ENCODE measurements around the gene ICA1.
"Not testable (repeated sequence)": the region's sequence is repeated elsewhere in the genome, so short reads cannot be mapped to it uniquely, and the experiment has no call there.

The ICA1 gene

GRCh38 chr7:8261711-8262695, at the start of gene ICA1:
ICA1 (minus strand) TSS chr7:8262167; CDS start chr7:8235926, 26,241 bp downstream.
- peak; percentile 63 for DNase-seq

- no peak for DNase-seq
These were observed 48.9 kb upstream of the ICA1 start for GRCh38 chr7:8310876-8311275.

DNA sequence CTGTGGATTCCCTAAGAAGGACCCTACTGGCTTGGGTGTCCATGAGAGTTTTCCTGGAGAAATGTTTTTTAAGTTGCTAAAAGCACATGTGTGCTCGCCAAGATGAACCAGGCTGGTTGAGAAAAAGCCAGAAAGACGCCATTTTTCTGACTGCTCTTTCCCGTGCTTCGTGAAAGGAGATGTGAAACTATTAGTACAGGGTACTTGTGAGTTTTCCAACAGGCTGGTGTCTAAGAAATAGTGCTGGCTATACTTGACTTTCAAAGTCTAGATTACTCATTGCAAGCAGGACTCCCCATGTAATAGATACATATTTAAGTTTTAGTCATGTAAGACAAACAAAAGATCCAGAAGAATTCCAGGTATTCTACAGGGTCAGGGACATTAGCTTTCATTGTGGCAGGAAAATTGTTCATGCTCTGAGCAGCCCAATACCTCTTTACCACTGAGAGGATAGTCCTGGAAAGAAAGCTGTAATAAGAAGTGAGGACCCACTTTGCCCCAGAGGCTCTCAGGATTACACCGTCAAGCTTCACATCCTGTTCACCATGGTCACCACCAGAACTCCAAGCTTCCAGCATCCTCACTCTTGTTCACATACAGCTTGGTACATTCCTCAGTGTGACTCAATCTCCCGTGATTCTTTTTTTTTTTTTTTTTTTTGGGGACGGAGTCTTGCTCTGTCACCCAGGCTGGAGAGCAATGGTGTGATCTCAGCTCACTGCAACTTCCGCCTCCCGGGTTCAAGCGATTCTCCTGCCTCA, 43.8 kb upstream of the ICA1 start:
- no peak for DNase-seq

DNA sequence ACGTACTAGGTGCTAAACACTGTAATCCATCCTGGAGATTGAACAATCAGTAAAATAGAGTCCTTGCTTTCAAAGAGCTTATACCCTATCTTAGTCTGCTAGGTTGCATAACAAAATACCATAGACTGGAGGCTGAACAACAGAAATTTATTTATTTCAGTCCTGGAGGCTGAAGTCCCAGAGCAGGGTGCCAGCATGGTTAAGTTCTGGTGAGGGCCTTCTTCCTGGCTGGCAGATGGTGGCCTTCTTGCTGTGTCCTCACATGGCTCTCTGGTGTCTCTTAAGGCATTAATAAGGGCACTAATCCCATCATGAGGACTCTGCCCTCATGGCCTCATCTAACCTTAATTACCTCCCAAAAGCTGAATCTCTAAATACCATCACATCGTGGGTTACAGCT, 43.1 kb upstream of the ICA1 start:
- DNase-seq, result no peak

DNA sequence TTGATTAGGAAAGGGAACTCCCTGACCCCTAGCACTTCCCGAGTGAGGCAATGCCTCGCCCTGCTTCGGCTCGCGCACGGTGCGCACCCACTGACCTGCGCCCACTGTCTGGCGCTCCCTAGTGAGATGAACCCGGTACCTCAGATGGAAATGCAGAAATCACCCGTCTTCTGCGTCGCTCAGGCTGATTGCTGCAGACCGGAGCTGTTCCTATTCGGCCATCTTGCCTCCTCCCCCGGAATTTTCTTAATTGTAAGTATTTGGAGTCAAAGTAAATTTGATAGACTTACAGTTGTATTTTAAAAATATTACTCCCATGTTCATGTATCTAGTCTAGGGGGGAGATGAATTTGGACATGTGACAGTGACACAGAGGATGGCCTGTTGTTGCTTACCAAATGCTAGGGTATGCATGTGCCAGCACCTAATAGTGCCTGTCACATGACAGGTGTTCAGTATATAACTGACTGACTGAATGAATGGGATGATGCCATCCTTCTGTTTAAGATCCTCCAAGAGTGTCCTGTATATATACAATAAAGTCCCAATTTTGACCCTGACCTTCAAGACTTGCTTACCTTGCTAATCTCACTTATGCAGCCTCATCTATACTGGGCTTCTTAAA, 42.0 kb upstream of the ICA1 start:
- no peak for DNase-seq

- not testable (repeated sequence) for DNase-seq
These were observed 35.1 kb upstream of the ICA1 start for GRCh38 chr7:8297023-8297422.

DNA sequence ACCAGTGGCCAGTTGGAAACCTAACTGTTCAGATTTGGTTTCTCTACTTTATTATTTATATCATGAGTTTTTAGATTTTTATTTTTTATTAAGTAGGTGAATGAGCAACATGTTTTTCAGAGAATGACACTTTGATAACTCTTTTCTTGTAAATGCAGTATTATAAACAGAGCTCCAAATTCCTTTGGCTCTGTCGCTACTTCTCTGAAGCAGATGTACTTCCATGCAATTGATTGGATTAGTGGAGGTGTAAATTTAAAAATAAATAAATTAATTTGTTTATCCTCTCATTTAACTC, 34.3 kb upstream of the ICA1 start:
- DNase-seq, result no peak

DNA sequence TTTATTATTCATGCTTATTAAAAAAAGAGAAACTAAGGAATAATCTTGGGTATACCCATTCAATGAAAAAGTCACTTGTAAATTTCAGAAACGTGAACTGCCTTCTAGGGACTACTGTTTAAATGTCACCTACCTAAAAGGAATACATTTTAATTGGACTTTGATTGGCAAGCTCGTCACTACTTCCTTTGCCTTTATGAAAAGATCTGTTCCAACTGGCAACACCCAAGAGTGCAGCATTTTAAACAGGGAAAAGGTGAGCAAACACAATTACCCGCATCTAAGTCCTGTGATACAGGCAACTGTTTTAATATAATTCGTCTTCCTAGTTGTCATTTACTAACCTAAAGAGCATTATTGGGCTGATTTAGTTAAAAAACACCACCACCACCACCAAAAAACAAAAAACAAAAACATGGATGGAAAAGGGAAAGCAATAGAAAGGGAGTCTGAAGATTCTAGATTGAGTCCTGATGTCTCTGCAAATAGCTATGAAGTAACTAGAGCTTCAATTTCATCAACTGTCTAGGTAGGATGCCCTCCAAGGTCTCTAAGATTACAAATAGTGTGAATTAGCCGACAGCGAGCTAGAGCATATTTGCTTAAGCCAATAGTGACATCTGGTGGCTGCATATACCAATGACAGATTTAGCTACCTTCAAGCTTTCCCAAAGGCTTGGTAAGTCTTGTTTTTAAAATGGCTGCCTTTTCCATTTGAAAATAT, 33.8 kb upstream of the ICA1 start:
- peak; percentile 83 for DNase-seq

DNA sequence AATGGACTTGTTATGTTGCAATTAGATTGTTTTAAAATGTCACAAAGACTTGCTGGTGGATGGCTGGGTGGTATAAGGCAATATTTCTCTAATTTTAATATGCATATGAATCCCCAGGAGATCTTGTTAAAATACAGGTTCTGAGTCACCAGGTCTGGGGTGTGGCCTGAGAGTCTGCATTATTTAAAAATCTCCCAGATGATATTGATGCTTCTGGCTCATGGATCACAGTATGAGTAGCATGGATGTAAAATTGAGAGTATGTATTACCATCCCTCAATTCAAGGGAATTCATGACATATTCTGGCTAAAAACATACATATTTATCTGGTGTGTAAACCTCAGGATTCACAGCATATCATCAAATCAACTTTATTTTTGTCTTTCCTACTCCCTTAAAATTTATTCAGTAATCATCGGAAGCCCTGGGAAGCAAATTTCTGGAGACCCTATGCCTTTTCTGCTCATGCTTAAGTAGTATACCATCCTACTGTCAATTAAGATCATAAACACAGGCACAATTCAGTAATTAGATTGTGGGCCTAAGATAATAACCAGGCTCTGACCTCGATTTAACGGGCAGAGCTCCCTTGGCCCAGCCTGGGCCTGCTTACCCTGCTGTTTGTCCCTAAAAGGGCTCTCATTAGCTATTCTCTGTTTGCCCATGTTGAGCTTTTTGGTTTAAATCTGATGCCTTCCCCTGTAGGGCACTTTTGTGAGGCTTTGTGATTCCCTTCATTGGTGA, 29.6 kb upstream of the ICA1 start:
- no peak for DNase-seq

- peak; percentile 24 for DNase-seq
These were observed 28.8 kb upstream of the ICA1 start for GRCh38 chr7:8290645-8291308.

DNA sequence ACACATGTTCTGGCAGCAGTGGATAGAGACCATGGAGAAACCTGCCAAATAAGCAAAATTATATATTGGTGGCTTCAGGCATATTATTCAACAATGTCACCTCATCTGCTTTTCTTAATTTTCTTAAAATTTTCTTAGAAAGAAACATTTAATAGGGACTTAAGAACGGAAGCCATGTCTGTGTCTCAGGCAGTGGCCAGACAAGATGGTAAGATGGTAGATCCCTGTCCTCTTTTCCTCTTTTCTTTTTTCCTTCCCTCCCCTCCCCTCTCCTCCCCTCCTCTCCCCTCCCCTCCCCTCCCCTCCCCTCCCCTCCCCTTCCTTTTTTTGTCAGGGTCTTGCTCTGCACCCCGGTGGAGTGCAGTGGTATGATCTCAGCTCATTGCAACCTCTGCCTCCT, 24.2 kb upstream of the ICA1 start:
- DNase-seq, result no peak

DNA sequence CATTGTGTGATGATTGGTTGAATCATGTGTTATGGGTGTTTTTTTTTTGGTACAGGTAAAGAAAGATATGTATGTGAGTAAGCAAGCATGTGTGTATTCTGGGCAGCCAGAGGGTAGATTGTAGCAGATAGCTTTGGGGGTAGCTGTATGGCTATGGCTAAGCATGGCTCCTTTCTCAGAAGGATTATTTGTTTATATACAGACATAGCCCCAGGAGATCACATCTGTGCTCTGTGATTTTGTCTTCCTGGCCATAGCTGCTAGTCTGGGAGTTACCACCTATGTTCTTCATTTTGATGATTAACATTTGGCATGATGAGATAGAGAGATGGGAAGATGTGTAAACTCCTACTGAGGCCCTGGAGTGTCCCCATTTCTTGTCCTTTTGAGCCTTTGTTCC, 23.2 kb upstream of the ICA1 start:
- DNase-seq, result no peak

DNA sequence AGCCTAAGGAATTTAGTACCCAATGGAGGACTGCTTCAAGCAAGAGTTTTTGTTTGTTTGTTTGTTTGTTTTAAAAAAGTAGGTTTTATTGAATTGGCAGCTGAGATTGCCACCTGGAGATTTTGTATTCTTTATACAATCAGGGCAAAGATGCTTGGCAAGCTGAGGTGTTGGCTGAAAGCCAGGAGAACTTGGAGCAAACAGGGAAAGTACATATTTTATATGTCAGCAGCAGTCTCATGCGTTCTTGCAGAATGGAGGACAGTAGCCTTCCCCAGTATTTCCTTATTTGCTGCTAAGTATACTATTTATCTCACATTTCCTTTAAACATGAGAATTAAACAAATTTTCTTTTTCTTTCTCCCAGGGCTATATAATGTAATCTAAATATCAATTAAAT, 22.6 kb upstream of the ICA1 start:
- DNase-seq, result no peak

GRCh38 chr7:8283968-8284367, 22.0 kb upstream of the ICA1 start:
- DNase-seq, result no peak

GRCh38 chr7:8282871-8283270, 20.9 kb upstream of the ICA1 start:
- DNase-seq, result no peak

DNA sequence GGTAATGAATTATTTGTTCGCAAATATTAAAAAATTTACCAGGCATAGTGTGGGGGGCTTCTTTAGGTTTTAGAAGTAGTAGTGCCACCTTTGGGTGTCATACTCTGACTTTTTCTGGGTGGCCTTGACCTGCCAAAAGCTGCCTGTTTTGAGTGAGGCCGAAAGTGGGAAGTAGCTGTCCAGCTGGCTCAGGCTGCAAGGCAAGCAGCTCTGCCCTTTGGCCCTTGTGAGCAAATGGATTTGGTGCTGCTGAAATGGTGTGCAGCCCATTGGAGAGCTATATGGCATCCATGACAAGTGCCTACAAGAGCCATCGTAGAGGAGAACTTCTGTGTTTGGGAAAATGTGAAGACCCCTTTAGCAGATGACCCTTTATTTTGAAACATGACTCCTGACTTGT, 20.2 kb upstream of the ICA1 start:
- DNase-seq, result no peak

DNA sequence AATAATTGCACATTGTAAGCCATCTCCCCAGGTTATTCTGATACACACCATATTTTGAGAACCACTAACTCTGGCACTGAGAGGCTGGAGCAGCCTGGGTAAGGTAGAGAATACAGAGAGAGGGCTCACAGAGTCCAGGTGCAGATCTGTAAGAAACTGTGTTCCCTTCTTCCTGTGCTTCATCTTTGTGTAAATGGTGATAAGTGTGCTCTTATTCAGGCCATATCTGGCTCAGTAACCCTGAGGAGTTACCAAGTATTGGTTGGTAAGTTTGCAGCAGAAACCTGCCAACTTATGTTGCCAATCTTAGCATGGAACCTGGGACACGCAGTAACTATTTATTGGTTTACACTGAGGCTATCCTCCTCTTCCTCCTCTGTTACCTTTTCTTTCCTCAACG, 16.2 kb upstream of the ICA1 start:
- no peak for DNase-seq

DNA sequence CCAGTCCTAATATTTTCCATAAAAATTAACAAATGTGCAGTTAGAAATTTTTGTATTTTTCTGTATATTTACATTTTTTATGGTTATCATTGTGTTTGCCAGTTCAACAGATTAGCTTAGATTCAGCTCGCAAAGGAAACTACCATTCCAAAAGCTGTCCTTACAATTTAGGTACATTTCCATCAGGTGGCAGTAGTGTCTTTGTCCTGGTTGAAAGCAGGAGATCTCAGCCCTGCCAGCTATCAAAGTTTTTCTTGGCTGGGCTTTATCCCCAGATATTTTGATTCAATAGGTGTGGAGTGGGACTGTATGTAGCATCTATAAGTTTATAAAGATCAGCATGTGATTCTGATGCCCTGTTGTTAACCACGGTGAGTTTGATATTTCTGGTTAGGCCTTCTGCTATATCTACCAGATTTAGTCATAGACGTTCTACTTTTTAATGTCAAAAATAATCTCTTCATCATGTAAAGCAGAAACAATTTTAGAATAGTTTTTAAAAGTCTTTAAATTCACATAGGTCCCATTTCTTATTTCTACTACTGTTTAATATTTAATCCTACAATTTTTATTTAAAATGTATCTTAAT, 15.5 kb upstream of the ICA1 start:
- DNase-seq, result peak; percentile 36

DNA sequence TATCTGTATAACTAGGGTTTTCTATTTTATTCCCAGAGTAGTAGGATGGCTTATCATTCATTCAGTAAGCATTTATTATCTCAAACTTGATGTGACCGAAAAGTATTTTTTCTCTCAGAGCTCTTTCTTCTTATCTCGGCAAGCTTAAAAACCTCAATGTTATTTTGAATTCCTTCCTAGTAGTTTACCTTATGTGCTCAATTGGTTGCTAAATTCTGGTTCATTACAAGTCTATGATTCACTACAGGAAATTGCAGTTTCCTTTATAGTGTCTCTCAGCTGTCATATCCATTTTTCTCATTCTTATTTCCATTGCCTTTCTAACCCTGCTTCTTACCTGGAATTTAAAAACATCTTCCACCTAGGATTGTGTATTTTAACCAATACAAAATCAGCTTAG, 12.6 kb upstream of the ICA1 start:
- no peak for DNase-seq

- no peak for DNase-seq
These were observed 10.0 kb upstream of the ICA1 start for GRCh38 chr7:8271960-8272359.

DNA sequence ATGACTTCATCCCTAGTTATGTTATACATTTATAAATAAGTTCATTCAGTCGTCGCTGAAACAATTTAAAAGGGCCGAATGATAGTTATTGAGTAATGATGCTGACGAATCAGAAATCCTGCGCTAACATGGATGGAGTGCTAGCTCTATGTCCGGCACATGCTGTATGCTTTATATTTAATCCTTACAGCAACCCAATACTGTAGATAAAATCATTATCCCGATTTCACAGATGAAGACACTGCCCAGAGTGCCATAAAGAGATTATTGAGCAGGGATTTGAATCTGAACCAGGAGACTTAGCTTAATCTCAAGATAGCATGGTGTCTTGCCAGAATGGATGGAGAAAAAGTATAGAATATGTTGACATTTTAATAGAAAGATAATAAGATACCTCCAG, 1.1 kb upstream of the ICA1 start:
- no peak for DNase-seq

Measured in OCI-M1 (cell line).